HepG2 (cell line): ENCODE measurements around the gene GPS1. TPM values are rescaled to one million over a fixed set of nuclear protein-coding genes. Genes with fewer than 3 reads are reported as not detected.
A peak's percentile ranks its signal among the peaks of the same experiment; 100 is the strongest.

Source experiments
- ATAC-seq: fragments of 200-7000 bp; cut with Tn5 transposase; 3 replicates; pipeline ENCODE4 v1.9.1; 2020; ENCODE audit warnings: mild to moderate bottlenecking, moderate library complexity
- BruUV-seq: library from RNA; stranded (reverse); fragments of 400-500 nt; replicated peaks from 2 replicates; lab custom pipeline; 2021; lab: Mats Ljungman, UMichigan
- CTCF ChIA-PET: fragments of 300-600 bp; formaldehyde crosslinking; extraction: SDS; loops from one replicate; lab custom pipeline; 2021; ENCODE audit warnings: low total read pairs, inconsistent platforms, low intra/inter-chr PET ratio; lab: Yijun Ruan, JAX
- POLR2A ChIA-PET: fragments of 350-600 bp; sonication (Branson Sonifier 250); formaldehyde crosslinking; loops from one replicate; lab custom pipeline; 2020; ENCODE audit warnings: antibody characterized with exemption, inconsistent platforms; lab: Yijun Ruan, JAX
- DNase-seq: peaks from one replicate; pipeline ENCODE4 v3.0.0-alpha.2; 2015; ENCODE audit warnings: low spot score
- FAIRE-seq: peaks from 3 replicates; lab custom pipeline; 2011; peaks lifted over from hg19 to GRCh38; lab: Jason Lieb, UNC
- H2AFZ ChIP-seq: one replicate; pipeline ENCODE4 v1.6.1; 2011; ENCODE audit warnings: low read length, inconsistent platforms
- H3K27ac ChIP-seq: fragments of 300-600 bp; 3 replicates; pipeline ENCODE4 v1.8.0; 2011; ENCODE audit warnings: mixed run types, mild to moderate bottlenecking, mixed read lengths, low read length, inconsistent platforms; ENCODE audit not compliant: insufficient read depth; ENCODE audit errors: extremely low read length
- H3K27me3 ChIP-seq, 2 experiments: fragments of 200-600 bp in 1 of 2; 2 replicates in 1 of 2; 3 replicates in 1 of 2; pipeline versions ENCODE4 v1.6.0 to v1.8.0; 2011; ENCODE audit warnings: low read length in 2 of 2, mild to moderate bottlenecking in 2 of 2, moderate library complexity in 2 of 2, inconsistent platforms in 1 of 2; ENCODE audit not compliant: insufficient read depth in 2 of 2, control insufficient read depth in 1 of 2
- H3K36me3 ChIP-seq, 2 experiments: fragments of 200-600 bp in 1 of 2; replicated peaks in 1 of 2; 2 replicates in 1 of 2; 3 replicates in 1 of 2; pipeline versions ENCODE4 v1.5.1 to v1.8.0; 2011; ENCODE audit warnings: low read length in 2 of 2, inconsistent platforms in 1 of 2; ENCODE audit not compliant: insufficient read depth in 2 of 2, control insufficient read depth in 1 of 2
- H3K4me1 ChIP-seq: 2 replicates; pipeline ENCODE4 v1.5.1; 2012; ENCODE audit warnings: low read length, inconsistent platforms; ENCODE audit not compliant: insufficient read depth
- H3K4me2 ChIP-seq: 2 replicates; pipeline ENCODE4 v1.6.0; 2011; ENCODE audit warnings: low read depth, low read length, inconsistent platforms
- H3K4me3 ChIP-seq, 3 experiments: fragments of 200-600 bp in 1 of 3; sonication (generic), shearing (Covaris generic) in 1 of 3; replicated peaks in 1 of 3; 2 replicates each; pipeline ENCODE4 v1.5.1; 2011 to 2016; ENCODE audit warnings: low read length in 3 of 3, inconsistent platforms in 2 of 3, low read depth in 2 of 3, mild to moderate bottlenecking in 2 of 3, control low read depth in 1 of 3, mixed read lengths in 1 of 3; ENCODE audit not compliant: insufficient read depth in 1 of 3
- H3K79me2 ChIP-seq: one replicate; pipeline ENCODE4 v1.6.1; 2011; ENCODE audit warnings: low read length, inconsistent platforms; ENCODE audit not compliant: insufficient read depth
- H3K9ac ChIP-seq: 2 replicates; pipeline ENCODE4 v1.6.0; 2011; ENCODE audit warnings: mild to moderate bottlenecking, low read depth, low read length, inconsistent platforms; ENCODE audit not compliant: insufficient read depth
- H3K9me3 ChIP-seq: 2 replicates; pipeline ENCODE4 v1.5.1; 2012; ENCODE audit warnings: mild to moderate bottlenecking, low read length
- H4K20me1 ChIP-seq: 2 replicates; pipeline ENCODE4 v1.6.0; 2011; ENCODE audit warnings: inconsistent platforms, mild to moderate bottlenecking, low read length, moderate library complexity; ENCODE audit not compliant: insufficient read depth
- HES4 ChIP-seq: sonication (generic); formaldehyde crosslinking; IDR thresholded peaks from 2 replicates; pipeline ENCODE4 v1.9.0; 2021; ENCODE audit warnings: mild to moderate bottlenecking, missing genetic modification reagents, borderline replicate concordance
- KDM5A ChIP-seq: fragments of 200-600 bp; sonication (generic); IDR thresholded peaks from 2 replicates; pipeline ENCODE4 v1.7.0; 2018; ENCODE audit warnings: antibody characterized with exemption, mild to moderate bottlenecking, low read length, borderline replicate concordance
- MED13 ChIP-seq: sonication (generic); formaldehyde crosslinking; IDR thresholded peaks from 2 replicates; pipeline ENCODE4 v1.5.0; 2020; ENCODE audit warnings: missing genetic modification reagents
- MLXIP ChIP-seq: sonication (generic); formaldehyde crosslinking; IDR thresholded peaks from 2 replicates; pipeline ENCODE4 v1.9.0; 2021; ENCODE audit warnings: missing genetic modification reagents, borderline replicate concordance
- MYC ChIP-seq: sonication (generic); formaldehyde crosslinking; IDR thresholded peaks from 2 replicates; pipeline ENCODE4 v1.9.0; 2021; ENCODE audit warnings: missing genetic modification reagents, borderline replicate concordance
- RAD21 ChIP-seq: fragments of 450-650 bp; formaldehyde crosslinking; IDR thresholded peaks from 2 replicates; pipeline ENCODE4 v1.5.0; 2020; ENCODE audit warnings: mild to moderate bottlenecking
- SIX4 ChIP-seq: sonication (generic); formaldehyde crosslinking; IDR thresholded peaks from 2 replicates; pipeline ENCODE4 v1.4.0; 2020; ENCODE audit warnings: missing genetic modification reagents
- TAF15 ChIP-seq: fragments of 200-400 bp; formaldehyde crosslinking; IDR thresholded peaks from one replicate; pipeline ENCODE4 v1.6.1; 2018; ENCODE audit warnings: mild to moderate bottlenecking, low read depth, low read length; ENCODE audit not compliant: poor library complexity, severe bottlenecking
- ZNF230 ChIP-seq: sonication (generic); formaldehyde crosslinking; IDR thresholded peaks from 2 replicates; pipeline ENCODE4 v1.4.0; 2020; ENCODE audit warnings: mild to moderate bottlenecking, missing genetic modification reagents
- ZNF547 ChIP-seq: sonication (generic); formaldehyde crosslinking; IDR thresholded peaks from 2 replicates; pipeline ENCODE4 v1.5.1; 2020; ENCODE audit warnings: mild to moderate bottlenecking, missing genetic modification reagents
- ZNF850 ChIP-seq: sonication (generic); formaldehyde crosslinking; conservative IDR thresholded peaks from 2 replicates; pipeline ENCODE4 v1.9.0; 2021; ENCODE audit warnings: mild to moderate bottlenecking, missing genetic modification reagents
- WGBS: methylation state at CpG from one replicate; pipeline ENCODE4 v1.1.6; 2017; ENCODE audit warnings: low lambda C conversion rate; 5-methylcytosine and 5-hydroxymethylcytosine counted together
- in situ Hi-C: cut with HindIII; loops from 2 replicates; pipeline ENCODE4 v1.10.0; 2017; ENCODE audit warnings: low pct_unique_long_range_greater_than_20kb; ENCODE audit not compliant: extremely low pct_ligation_motif_present
- intact Hi-C: fragments of 100-400 bp; cut with micrococcal nuclease; formaldehyde crosslinking; loops from one replicate; pipeline ENCODE4 v1.10.0; 2022; ENCODE audit not compliant: unreplicated experiment
- polyA plus RNA-seq, 8 experiments: library from polyadenylated mRNA; depleted of rRNA in 3 of 8; stranded (reverse) in 7 of 8; unstranded in 1 of 8; fragments of >200 nt; fragmentation: Illumina TruSeq in 4 of 8; extraction: Trizol in 4 of 8; gene quantifications; 2 replicates each; pipeline versions ENCODE4 v1.2.1 to v1.2.3, GENCODE V29; 2011 to 2016; ENCODE audit warnings: low read depth in 4 of 8, missing spikeins in 1 of 8, mixed read lengths in 1 of 8; ENCODE audit not compliant: insufficient read depth in 1 of 8
- total RNA-seq, 5 experiments: library from RNA; depleted of rRNA; stranded (reverse); fragments of >200 nt; fragmentation: Illumina TruSeq; extraction: Trizol; gene quantifications; 2 replicates each; pipeline ENCODE4 v1.2.3, GENCODE V29; 2016; ENCODE audit warnings: low read depth in 1 of 5
- TF ChIP-seq, protein P1 (sequence below): sonication (generic); formaldehyde crosslinking; IDR thresholded peaks from 2 replicates; pipeline ENCODE4 v1.4.0; 2020; ENCODE audit warnings: low read depth, mild to moderate bottlenecking, missing genetic modification reagents
- TF ChIP-seq, protein P2 (sequence below): sonication (generic); formaldehyde crosslinking; IDR thresholded peaks from 2 replicates; pipeline ENCODE4 v1.5.0; 2020; ENCODE audit warnings: mild to moderate bottlenecking, low read depth, missing genetic modification reagents, borderline replicate concordance

Gene GPS1
- total and polyA plus RNA-seq, 2 of the 13 experiments (the other 11 are each of a cell fraction or from before 2014, with no cell fraction given) = 124 to 128 TPM

- TF ChIP-seq, protein P1, sequence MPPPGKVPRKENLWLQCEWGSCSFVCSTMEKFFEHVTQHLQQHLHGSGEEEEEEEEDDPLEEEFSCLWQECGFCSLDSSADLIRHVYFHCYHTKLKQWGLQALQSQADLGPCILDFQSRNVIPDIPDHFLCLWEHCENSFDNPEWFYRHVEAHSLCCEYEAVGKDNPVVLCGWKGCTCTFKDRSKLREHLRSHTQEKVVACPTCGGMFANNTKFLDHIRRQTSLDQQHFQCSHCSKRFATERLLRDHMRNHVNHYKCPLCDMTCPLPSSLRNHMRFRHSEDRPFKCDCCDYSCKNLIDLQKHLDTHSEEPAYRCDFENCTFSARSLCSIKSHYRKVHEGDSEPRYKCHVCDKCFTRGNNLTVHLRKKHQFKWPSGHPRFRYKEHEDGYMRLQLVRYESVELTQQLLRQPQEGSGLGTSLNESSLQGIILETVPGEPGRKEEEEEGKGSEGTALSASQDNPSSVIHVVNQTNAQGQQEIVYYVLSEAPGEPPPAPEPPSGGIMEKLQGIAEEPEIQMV = 0 out of 2 replicates have a peak, but pooled peaks have one; percentile 48
- no peak for TF ChIP-seq MLXIP (CRISPR knock-in tag)
These were observed 45.7 kb downstream of the GPS1 start (continued) for GRCh38 chr17:82097184-82097918.

DNA sequence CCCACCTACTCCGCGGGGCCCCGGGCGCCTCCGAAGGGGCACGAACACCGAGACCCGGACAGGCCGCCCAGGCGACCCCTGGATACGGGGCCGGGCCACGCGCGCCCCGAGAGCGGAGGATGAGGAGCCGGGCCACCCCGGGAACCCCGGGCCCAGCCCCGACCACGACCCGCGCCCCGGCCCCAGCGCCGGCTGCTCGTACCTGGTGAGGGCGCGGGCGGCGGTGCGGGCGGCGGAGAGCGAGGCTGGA is 46.1 kb downstream of the GPS1 start:
- Histone ChIP-seq H3K27me3 (no peaks in the 10 kb centered on the region; a peak in 1 of 5 replicates), H2AFZ (no peak overlapping the region), H3K4me2 (peak overlapping the region; percentile 98), H3K36me3 (peaks cover 23 to 31% of the 10 kb centered on the region in 2 experiments), H3K4me1 (peaks cover 76% of the 10 kb centered on the region), H3K9me3 (no peaks in the 10 kb centered on the region), H4K20me1 (peaks cover 37% of the 10 kb centered on the region), H3K27ac (peak overlapping the region; percentile 89), H3K9ac (peak overlapping the region; percentile 98), H3K79me2 (peaks cover 53% of the 10 kb centered on the region), H3K4me3 (peak overlapping the region; percentile 72 to 96 (median 86))
- in situ Hi-C loops (no loop called here), intact Hi-C loops (loop anchor here (5.0 to 10.0 kb wide), 2 partner anchors 46 to 123 kb away; partner anchors contain the start of genes ASPSCR1, GPS1 and RFNG)
- ChIA-PET CTCF (no interaction called here), POLR2A (interaction anchor here (0.7 to 3.2 kb wide), 13 partner anchors 9 to 363 kb away, joined by 3 to 32 read pairs (median 4); partner anchors contain the start of genes CENPX, CSNK1D, DCXR and LRRC45)
- DNase-seq = no peak
- no peak for ATAC-seq
- WGBS = 3% methylated on average over 6 of the region's 36 CpGs
- BruUV-seq = no TSS peak
- FAIRE-seq = no peak
- TF ChIP-seq ZNF230 (CRISPR knock-in tag) (no peak), MYC (CRISPR knock-in tag) (no peak), MLXIP (CRISPR knock-in tag) (0 out of 2 replicates have a peak, but pooled peaks have one; percentile 40), TAF15 (peak; percentile 92), MED13 (CRISPR knock-in tag) (peak; percentile 39; the same call in 1 of the 2 replicates), KDM5A (peak; percentile 44; the same call in 1 of the 2 replicates), ZNF547 (CRISPR knock-in tag) (peak; percentile 36; the same call in 1 of the 2 replicates), RAD21 (peak; percentile 76; the same call in 1 of the 2 replicates), HES4 (peak; percentile 13; the same call in 1 of the 2 replicates), SIX4 (CRISPR knock-in tag) (peak; percentile 2; the same call in 1 of the 2 replicates), ZNF850 (CRISPR knock-in tag) (0 out of 2 replicates have a peak, but pooled peaks have one; percentile 5)
- TF ChIP-seq, protein P2, sequence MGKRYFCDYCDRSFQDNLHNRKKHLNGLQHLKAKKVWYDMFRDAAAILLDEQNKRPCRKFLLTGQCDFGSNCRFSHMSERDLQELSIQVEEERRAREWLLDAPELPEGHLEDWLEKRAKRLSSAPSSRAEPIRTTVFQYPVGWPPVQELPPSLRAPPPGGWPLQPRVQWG (CRISPR knock-in tag) = 0 out of 2 replicates have a peak, but pooled peaks have one; percentile 30
